Memory B cell (primary cell): Measurements from ENCODE around the gene SLC8A3.
A peak's percentile ranks its signal among the peaks of the same experiment; 100 is the strongest.
"Not testable (repeated sequence)": the region's sequence is repeated elsewhere in the genome, so short reads cannot be mapped to it uniquely, and the experiment has no call there.

ENCODE experiments used
- ATAC-seq: fragments of 150-1000 bp; cut with Tn5 transposase; 2 replicates; pipeline ENCODE4 v1.10.0; 2021; ENCODE audit warnings: low read depth, mild to moderate bottlenecking, moderate library complexity
- DNase-seq, 2 donors: peaks; one replicate each; pipeline ENCODE4 v3.0.0; 2022; ENCODE audit warnings: low spot score in 2 of 2
- H3K27ac Mint-ChIP-seq: one replicate; pipeline ENCODE4 v1.8.0; 2022; ENCODE audit warnings: mild to moderate bottlenecking, moderate library complexity, mixed read lengths
- H3K27me3 Mint-ChIP-seq: one replicate; pipeline ENCODE4 v1.8.0; 2022; ENCODE audit warnings: mixed read lengths
- H3K36me3 Mint-ChIP-seq: one replicate; pipeline ENCODE4 v1.8.0; 2022; ENCODE audit warnings: mild to moderate bottlenecking, mixed read lengths
- H3K4me1 Mint-ChIP-seq: one replicate; pipeline ENCODE4 v1.8.0; 2022; ENCODE audit warnings: mixed read lengths
- H3K4me3 Mint-ChIP-seq: one replicate; pipeline ENCODE4 v1.8.0; 2022; ENCODE audit warnings: mild to moderate bottlenecking, moderate library complexity, mixed read lengths
- H3K9me3 Mint-ChIP-seq: one replicate; pipeline ENCODE4 v1.8.0; 2022; ENCODE audit warnings: mixed read lengths

Gene SLC8A3, protein sequence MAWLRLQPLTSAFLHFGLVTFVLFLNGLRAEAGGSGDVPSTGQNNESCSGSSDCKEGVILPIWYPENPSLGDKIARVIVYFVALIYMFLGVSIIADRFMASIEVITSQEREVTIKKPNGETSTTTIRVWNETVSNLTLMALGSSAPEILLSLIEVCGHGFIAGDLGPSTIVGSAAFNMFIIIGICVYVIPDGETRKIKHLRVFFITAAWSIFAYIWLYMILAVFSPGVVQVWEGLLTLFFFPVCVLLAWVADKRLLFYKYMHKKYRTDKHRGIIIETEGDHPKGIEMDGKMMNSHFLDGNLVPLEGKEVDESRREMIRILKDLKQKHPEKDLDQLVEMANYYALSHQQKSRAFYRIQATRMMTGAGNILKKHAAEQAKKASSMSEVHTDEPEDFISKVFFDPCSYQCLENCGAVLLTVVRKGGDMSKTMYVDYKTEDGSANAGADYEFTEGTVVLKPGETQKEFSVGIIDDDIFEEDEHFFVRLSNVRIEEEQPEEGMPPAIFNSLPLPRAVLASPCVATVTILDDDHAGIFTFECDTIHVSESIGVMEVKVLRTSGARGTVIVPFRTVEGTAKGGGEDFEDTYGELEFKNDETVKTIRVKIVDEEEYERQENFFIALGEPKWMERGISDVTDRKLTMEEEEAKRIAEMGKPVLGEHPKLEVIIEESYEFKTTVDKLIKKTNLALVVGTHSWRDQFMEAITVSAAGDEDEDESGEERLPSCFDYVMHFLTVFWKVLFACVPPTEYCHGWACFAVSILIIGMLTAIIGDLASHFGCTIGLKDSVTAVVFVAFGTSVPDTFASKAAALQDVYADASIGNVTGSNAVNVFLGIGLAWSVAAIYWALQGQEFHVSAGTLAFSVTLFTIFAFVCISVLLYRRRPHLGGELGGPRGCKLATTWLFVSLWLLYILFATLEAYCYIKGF

DNA sequence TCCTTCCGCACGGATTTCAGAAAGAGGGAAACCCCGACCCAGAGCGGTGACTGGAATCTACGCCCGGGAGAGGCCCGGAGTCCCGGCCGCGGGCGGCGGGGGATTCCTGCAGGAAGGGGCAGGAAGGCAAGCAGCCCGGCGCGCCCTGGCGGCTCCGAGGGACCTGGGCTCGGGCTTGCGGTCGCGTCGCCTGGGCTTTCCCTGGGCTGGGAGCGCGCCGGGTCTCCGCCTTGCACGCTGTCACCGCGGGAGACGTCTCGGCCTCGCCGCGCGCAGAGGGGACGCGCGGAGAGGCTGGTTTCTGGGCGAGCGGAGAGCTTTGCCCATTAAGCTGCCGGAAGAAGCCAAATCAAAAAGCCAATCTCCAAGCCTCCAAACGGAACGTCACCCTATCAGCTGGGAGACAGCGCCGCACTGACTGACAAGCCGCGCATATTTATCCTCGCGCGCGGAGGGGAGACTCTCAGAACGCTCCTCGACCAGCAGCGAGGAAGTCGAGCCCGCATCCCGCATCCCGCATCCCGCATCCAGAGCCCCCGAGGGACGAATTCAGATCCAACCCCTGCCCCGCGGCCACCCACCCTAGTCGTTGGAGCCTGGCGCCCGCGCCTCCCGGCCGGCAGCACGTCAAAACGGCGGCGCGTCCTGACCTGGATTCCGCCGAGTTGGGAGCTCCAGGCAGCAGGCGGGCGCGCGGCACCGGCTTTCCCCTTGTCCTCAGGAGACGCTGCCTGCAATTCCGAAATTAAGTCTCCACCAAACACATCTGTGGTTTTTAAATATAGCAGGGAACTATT lies at the start of gene SLC8A3:
SLC8A3 (minus strand) TSS at position 293 of the 797 bp plus-strand sequence. CDS start 20,529 bp downstream, outside the sequence.
- DNase-seq (peak; percentile 7 to 15), ATAC-seq (peak; percentile 34)
- no peaks in the 10 kb centered on the region for H3K36me3 Mint-ChIP-seq
- no peaks in the 10 kb centered on the region for H3K9me3 Mint-ChIP-seq
- H3K4me1 Mint-ChIP-seq = peaks cover 11% of the 10 kb centered on the region
- peaks cover 20% of the 10 kb centered on the region for H3K27me3 Mint-ChIP-seq
- peak within 1 kb of the TSS; percentile 25 for H3K27ac Mint-ChIP-seq
- H3K4me3 Mint-ChIP-seq = peak within 1 kb of the TSS; percentile 87

- Mint-ChIP-seq H3K4me3 (no peak overlapping the region), H3K9me3 (peaks cover 7% of the 10 kb centered on the region), H3K27me3 (peaks cover 13% of the 10 kb centered on the region), H3K4me1 (peaks cover 11% of the 10 kb centered on the region), H3K36me3 (no peaks in the 10 kb centered on the region), H3K27ac (no peak overlapping the region)
- DNase-seq (no peak), ATAC-seq (no peak)
These were observed 49.0 kb upstream of the SLC8A3 start for GRCh38 chr14:70237710-70238109.

DNA sequence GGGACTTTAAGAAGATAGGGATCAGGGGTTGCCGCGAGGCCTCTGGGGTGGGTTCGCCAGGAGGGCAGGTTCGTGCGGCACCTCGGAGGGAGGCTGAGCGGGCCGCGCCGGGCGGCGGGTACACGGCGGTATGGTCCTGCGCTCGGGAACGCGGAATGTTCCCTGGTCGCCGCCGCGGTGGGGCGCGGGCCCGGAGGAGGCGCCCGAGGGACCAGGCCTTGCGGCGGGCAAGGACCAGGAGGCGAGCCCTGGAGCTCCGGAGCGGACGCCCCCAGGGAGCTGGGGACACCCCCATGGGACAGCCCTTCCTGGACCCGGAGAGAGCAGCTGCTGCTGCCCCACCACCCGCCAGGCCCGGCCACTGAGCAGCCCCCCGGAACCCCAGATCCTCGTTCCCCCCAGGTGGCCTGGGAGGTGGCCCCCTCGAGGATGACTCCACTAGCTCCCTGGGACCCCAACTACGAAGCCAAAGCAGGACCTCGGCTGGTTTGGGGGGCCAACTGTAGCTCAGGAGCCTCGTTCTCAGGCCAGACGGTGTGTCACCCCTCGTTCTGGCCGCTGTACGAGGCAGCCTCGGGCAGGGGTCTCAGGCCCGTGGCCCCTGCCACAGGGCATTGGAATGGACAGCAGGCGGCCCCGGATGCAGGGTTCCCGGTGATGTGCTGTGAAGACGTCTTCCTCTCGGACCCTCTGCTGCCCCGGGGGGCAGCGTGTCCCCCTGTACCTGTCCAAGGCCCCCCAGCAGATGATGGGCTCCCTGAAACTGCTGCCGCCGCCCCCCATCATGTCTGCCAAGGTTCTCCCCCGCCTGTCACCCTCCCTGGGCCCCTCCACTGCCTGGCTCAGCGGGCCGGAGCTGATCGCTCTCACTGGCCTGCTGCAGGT lies 45.6 kb upstream of the SLC8A3 start:
- peaks cover 7% of the 10 kb centered on the region for H3K4me1 Mint-ChIP-seq
- H3K27ac Mint-ChIP-seq = no peak overlapping the region
- no peak for ATAC-seq
- H3K4me3 Mint-ChIP-seq = no peak overlapping the region
- DNase-seq = no peak
- H3K9me3 Mint-ChIP-seq = no peaks in the 10 kb centered on the region
- H3K36me3 Mint-ChIP-seq = no peaks in the 10 kb centered on the region
- peaks cover 7% of the 10 kb centered on the region for H3K27me3 Mint-ChIP-seq

GRCh38 chr14:70231756-70232544 lies 43.2 kb upstream of the SLC8A3 start:
- not testable (repeated sequence) for H3K27me3 Mint-ChIP-seq

GRCh38 chr14:70229877-70230640 lies 41.3 kb upstream of the SLC8A3 start:
- ATAC-seq, DNase-seq, H3K27ac Mint-ChIP-seq, H3K4me3 Mint-ChIP-seq, H3K36me3 Mint-ChIP-seq, H3K4me1 Mint-ChIP-seq, H3K9me3 Mint-ChIP-seq: not testable (repeated sequence)
- H3K27me3 Mint-ChIP-seq = peaks cover 12% of the 10 kb centered on the region

More at GRCh38 chr14:70231756-70232544, 43.2 kb upstream of the SLC8A3 start:
- not testable (repeated sequence) for H3K4me1 Mint-ChIP-seq, H3K36me3 Mint-ChIP-seq, H3K9me3 Mint-ChIP-seq, H3K4me3 Mint-ChIP-seq
- H3K27ac Mint-ChIP-seq = peak overlapping the region; percentile 63
- peak in 1 of 2 donors; percentile 18 for DNase-seq
- ATAC-seq = peak; percentile 95

DNA sequence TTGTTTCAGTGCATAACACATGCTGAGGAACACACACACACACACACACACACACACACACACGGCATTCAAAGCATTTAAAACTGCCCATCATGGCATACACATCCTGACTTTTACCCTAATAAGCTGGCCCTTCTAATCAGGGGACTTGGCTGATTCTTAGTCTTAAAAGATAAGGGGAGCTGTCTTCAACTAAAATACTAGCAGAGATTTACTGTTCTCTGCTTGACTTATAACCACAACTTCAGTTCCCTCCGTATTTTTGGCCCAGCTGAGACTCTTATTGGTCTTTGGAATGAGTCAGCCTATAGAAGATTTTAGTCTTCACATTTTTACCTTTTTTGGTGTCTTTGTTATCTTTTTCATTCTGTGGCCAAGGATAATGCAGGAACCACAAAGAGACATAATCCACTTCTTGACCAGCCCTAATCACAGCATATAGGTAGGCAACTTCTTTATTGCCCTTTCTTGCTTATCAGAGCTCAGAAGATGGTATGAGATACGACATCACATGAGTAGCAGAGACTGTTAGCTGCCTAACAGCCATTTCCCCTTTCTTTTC lies 25.1 kb upstream of the SLC8A3 start:
- Mint-ChIP-seq H3K27me3 (peaks cover 11% of the 10 kb centered on the region), H3K27ac (no peak overlapping the region), H3K4me3 (no peak overlapping the region), H3K9me3 (peaks cover 2% of the 10 kb centered on the region), H3K36me3 (peaks cover 2% of the 10 kb centered on the region), H3K4me1 (no peaks in the 10 kb centered on the region)
- no peak for ATAC-seq
- no peak for DNase-seq

DNA sequence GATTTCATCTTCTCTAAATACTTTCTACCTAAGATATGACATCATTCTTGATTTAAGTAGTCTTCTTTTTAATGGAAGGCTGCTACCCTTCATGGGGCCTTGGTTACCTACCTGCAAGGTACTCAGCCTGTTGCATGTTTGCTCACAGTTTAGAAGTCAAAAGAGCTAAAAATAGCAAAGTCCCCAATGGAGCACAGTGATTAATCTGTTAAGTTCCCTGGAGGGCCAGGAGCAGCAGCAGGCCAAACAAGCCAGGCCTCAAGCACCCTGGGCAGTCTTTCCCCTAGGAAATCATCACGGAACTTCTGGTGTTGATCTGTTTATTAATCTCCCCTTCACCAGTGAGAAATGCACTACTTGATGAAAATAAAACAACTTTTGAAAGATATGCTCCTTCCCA lies 24.0 kb upstream of the SLC8A3 start:
- H3K4me3 Mint-ChIP-seq = no peak overlapping the region
- H3K27me3 Mint-ChIP-seq = peaks cover 11% of the 10 kb centered on the region
- H3K36me3 Mint-ChIP-seq = peaks cover 2% of the 10 kb centered on the region
- DNase-seq (no peak), ATAC-seq (no peak)
- H3K27ac Mint-ChIP-seq = no peak overlapping the region
- H3K4me1 Mint-ChIP-seq = no peaks in the 10 kb centered on the region
- peaks cover 2% of the 10 kb centered on the region for H3K9me3 Mint-ChIP-seq

DNA sequence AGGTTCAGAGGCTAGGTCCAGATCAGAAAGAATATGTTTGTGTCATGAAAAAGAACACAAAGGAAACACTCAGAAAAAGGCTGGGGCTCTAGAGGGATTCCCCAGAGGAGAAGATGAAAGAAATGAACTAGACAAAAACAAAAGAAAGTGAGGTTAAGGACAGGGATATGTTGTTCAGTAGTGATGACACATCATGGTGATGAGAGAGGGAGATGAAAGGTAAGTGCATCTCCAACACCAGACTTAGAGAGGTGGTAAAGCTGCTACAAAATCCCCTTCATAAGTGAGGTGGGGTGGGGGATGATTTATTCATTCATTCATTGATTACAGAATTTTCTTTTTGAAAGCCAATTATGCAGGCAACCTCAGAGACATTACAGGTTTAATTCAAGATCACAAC lies 19.6 kb upstream of the SLC8A3 start:
- no peaks in the 10 kb centered on the region for H3K9me3 Mint-ChIP-seq
- H3K27ac Mint-ChIP-seq = no peak overlapping the region

DNA sequence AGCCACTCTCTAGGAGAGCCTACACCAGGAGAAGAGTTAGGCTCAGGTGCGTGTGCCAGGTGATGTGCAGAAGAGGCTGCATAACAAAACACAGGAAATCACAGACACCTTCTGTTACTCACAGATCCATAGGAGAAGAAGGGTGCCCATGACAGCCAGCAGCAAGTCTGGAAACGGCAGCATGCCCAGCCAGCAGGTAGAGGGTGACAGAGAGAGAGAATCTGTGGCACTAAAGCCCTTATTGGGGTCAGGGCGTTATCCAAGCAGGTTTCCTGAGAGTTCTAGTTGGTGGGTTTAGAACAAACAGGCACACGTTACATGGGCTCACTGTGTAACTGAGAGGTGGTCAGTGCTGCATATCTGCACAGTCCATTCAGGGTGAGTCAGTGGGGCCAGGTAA lies 14.9 kb upstream of the SLC8A3 start:
- H3K27ac Mint-ChIP-seq = no peak overlapping the region

More for the DNA sequence above, 19.6 kb upstream of the SLC8A3 start:
- DNase-seq = no peak
- Mint-ChIP-seq H3K4me3 (no peak overlapping the region), H3K4me1 (no peaks in the 10 kb centered on the region), H3K36me3 (peaks cover 2% of the 10 kb centered on the region), H3K27me3 (peaks cover 23% of the 10 kb centered on the region)
- ATAC-seq = no peak

DNA sequence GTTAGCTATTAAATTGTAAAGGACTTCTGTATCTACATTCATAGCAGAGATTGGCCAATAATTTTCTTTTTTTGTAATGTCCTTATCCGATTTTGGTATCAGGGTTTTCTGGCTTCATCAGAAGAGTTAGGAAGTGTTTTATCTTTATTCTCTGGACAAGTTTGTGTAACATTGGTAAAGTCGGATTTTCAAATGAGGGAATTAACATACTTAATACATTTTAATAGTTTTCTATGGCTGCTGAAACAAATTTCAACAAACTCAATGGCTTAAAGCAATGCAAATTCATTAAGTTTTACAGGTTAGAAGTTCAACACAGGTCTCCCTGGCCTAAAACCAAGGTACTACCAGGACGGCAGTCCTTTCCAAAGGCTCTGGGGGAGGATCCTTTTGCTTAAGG lies 13.2 kb upstream of the SLC8A3 start:
- Mint-ChIP-seq H3K9me3 (no peaks in the 10 kb centered on the region), H3K36me3 (peaks cover 2% of the 10 kb centered on the region), H3K27ac (no peak overlapping the region), H3K4me3 (no peak overlapping the region), H3K27me3 (peaks cover 28% of the 10 kb centered on the region), H3K4me1 (no peaks in the 10 kb centered on the region)
- ATAC-seq = no peak
- no peak for DNase-seq

More for the DNA sequence above, 14.9 kb upstream of the SLC8A3 start:
- DNase-seq = no peak
- no peaks in the 10 kb centered on the region for H3K9me3 Mint-ChIP-seq
- no peaks in the 10 kb centered on the region for H3K4me1 Mint-ChIP-seq
- H3K36me3 Mint-ChIP-seq = peaks cover 2% of the 10 kb centered on the region
- no peak overlapping the region for H3K4me3 Mint-ChIP-seq
- ATAC-seq = no peak
- peaks cover 23% of the 10 kb centered on the region for H3K27me3 Mint-ChIP-seq

GRCh38 chr14:70193396-70193795 lies 4.6 kb upstream of the SLC8A3 start:
- Mint-ChIP-seq H3K9me3 (peaks cover 6% of the 10 kb centered on the region), H3K36me3 (no peaks in the 10 kb centered on the region), H3K27me3 (peaks cover 25% of the 10 kb centered on the region), H3K4me3 (no peak overlapping the region), H3K27ac (no peak overlapping the region), H3K4me1 (peaks cover 3% of the 10 kb centered on the region)
- ATAC-seq (no peak), DNase-seq (no peak)
